Adrenal gland (tissue), 5 donors: ENCODE data around the gene FAIM2.

Experiments
- POLR2A ChIP-seq, 2 donors: fragments of 450-650 bp; IDR thresholded peaks; one replicate each; pipeline ENCODE4 v1.6.1; 2017; ENCODE audit warnings: antibody characterized with exemption in 2 of 2, mild to moderate bottlenecking in 2 of 2, moderate library complexity in 1 of 2
- TF ChIP-seq, protein P1 (sequence below), 6 experiments: fragments of 450-650 bp in 4 of 6; fragments of 200-600 bp in 2 of 6; sonication (generic) in 1 of 6; IDR thresholded peaks; 1 replicate in 5 of 6; 2 replicates in 1 of 6; pipeline versions ENCODE4 v1.5.1 to v1.8.0; 2016 to 2021; ENCODE audit warnings: antibody characterized with exemption in 6 of 6, mild to moderate bottlenecking in 2 of 6, moderate library complexity in 1 of 6
- donor health status: DM: no; HTN: no; CAD: no.

- TF ChIP-seq, protein P1, sequence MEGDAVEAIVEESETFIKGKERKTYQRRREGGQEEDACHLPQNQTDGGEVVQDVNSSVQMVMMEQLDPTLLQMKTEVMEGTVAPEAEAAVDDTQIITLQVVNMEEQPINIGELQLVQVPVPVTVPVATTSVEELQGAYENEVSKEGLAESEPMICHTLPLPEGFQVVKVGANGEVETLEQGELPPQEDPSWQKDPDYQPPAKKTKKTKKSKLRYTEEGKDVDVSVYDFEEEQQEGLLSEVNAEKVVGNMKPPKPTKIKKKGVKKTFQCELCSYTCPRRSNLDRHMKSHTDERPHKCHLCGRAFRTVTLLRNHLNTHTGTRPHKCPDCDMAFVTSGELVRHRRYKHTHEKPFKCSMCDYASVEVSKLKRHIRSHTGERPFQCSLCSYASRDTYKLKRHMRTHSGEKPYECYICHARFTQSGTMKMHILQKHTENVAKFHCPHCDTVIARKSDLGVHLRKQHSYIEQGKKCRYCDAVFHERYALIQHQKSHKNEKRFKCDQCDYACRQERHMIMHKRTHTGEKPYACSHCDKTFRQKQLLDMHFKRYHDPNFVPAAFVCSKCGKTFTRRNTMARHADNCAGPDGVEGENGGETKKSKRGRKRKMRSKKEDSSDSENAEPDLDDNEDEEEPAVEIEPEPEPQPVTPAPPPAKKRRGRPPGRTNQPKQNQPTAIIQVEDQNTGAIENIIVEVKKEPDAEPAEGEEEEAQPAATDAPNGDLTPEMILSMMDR (IDR thresholded peaks at IDR 0.05): no peak
- TF ChIP-seq POLR2A (IDR thresholded peaks at IDR 0.05): peak; percentile 55 to 87
Observed at GRCh38 chr12:49842519-49843352, 61.0 kb downstream of the FAIM2 start, which contains the start of gene BCDIN3D.
